ENCODE measurements around the gene HTR3B.
"Not testable (repeated sequence)": the region's sequence is repeated elsewhere in the genome, so short reads cannot be mapped to it uniquely, and the experiment has no call there.

HTR3B gene, protein sequence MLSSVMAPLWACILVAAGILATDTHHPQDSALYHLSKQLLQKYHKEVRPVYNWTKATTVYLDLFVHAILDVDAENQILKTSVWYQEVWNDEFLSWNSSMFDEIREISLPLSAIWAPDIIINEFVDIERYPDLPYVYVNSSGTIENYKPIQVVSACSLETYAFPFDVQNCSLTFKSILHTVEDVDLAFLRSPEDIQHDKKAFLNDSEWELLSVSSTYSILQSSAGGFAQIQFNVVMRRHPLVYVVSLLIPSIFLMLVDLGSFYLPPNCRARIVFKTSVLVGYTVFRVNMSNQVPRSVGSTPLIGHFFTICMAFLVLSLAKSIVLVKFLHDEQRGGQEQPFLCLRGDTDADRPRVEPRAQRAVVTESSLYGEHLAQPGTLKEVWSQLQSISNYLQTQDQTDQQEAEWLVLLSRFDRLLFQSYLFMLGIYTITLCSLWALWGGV

DNA sequence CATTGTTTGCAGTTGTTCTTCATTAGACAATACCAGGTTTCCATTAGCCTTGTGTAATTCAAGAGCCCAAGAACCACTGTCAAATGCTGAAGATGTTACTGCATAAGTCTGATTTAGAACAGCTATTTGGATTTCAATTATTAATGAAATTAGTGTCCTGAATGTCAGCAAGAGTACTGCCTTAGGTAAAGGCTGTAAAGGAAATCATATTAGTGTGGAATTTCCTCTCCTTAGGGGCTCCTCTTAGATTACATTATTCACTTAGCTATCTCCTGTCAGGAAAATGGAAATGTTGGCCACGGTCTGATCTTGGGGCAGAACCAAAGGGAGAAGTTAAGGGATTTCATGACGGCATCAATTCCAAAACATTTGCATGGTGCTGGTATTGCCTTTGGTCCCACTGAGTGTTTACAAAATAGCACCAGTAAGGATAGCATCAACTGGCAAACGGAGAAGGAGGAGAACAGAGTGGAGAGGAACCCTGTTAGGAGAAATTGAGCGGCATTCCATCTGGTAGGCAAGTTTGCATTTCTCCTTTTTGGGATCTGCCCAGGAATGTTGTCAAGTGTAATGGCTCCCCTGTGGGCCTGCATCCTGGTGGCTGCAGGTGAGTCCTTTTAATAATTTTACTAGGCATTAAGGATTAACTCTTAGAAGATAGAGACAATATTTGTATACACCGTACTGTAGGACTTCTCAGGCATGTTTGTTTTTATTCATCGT, at the start of gene HTR3B:
TSS of gene HTR3B (plus strand) at position 418 of the 723 bp plus-strand sequence. CDS start at position 556, 138 bp downstream.
- DNase-seq = no peak

DNA sequence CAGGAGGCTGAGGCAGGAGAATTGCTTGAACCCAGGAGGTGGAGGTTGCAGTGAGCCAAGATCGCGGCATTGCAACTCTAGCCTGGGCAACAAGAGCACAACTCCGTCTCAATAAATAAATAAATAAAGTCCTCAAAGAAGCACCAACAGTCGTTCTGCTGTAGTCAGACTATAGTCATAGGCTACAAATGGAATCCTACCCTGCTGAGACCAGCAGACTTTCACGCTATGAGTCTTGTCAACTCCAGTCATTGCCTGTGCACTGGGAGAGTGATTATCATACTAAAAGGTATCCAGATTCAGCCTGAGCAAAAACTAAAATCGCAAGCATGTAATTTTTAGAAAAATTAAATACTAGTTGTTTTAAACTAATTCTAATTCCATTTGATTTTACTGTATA, 48.8 kb upstream of the HTR3B start:
- no peak for DNase-seq

DNA sequence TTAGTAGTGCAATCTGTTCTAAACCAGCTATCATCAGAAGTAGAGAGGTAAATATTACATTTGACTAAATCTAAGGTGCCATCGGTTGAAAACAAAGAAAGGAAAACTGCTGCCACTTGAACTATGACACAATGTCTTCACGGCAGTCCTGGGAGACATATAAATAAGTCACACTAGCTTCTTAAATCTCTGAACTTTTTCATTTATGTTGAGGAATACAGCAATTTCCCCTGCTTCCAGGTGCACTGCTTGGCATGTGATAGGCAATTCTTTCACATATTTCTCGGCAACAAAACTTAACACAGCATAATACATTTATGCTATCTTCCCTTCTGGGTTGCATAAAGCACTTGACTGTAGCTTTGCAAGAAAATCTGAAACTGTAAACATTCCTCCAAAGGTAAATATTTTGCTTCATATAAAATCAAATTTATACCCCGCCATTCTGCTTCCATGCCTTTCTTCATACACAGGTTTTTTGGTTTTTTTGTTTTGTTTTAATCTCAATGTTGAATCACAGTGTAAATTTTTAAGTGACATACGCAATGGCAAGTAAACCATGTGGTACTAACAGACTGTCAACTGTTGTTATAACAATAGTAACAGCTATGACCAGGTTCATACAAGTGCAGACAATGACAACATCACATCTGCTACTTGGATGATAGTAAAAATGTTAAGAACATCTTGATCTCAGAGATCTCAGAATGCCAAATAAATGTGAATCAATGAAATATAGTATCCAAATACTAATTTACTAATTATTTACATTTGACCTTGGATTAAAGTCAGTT, 47.4 kb upstream of the HTR3B start:
- no peak for DNase-seq

DNA sequence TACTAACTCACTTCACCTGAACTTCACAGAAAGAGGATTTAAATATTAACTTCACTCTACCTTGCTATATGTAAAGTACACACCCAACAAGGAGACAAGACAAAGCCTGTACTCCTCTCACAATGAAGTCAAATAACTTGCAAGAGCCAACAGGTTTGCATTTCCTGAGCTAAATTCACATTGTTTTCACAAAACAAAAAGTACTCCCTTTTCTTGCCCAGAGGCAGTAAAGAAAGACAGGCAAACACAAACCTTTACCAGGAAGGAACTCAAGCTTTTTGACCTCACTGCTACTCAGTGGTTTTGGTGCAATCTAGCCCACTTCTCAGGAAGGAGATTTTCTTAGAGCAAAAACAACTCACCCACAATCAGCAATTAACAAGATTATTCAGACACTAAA, 44.9 kb upstream of the HTR3B start:
- no peak for DNase-seq

DNA sequence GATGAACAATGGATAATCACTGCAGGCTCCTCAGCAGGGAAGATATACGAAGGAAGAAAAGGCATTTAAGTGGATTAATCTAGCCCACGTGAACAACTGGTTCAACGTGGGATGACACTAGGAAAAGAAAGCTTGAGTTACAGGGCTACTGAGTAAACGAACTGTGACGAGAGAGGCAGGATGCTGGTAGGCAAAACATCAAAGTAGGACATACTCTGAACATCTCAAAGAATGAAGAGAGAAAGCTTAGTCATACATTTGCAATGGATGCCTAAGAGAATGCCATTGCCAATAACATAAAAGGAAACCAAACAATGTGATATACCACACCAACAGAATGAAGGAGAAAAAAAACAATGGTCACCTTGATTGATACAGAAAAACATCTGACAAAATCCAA, 42.2 kb upstream of the HTR3B start:
- DNase-seq = no peak

DNA sequence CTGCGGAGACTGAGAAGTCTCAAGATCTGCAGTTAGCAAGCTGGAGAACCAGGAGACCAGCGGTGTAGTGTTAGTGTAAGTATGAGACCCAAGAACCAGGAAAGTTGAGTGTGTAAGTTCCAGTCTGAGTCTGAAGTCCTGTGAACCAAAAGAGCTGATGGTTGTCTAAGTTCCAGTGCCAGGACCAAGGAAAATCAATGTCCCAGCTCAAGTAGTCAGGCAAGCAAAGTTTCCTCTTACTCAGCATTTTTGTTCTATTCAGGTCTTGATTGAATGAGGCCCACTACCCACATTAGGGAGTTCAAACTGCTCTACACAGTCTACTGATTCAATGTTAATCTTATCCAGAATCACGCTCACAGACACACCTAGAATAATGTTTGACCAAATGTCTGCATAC, 40.2 kb upstream of the HTR3B start:
- DNase-seq = no peak

DNA sequence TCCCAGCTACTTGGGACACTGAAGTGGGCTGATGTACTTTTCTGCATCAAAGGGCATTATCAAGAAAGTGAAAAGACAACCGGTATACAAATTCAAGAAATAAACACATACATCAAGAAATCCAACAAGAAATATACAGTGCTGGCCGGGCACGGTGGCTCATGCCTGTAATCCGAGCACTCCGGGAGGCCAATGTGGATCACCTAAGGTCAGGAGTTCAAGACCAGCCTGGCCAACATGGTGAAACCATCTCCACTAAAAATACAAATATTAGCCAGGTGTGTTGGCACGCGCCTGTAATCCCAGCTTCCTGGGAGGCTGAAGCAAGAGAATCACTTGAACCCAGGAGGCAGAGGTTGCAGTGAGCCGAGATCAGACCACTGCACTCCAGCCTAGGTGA, 38.7 kb upstream of the HTR3B start:
- DNase-seq = no peak

DNA sequence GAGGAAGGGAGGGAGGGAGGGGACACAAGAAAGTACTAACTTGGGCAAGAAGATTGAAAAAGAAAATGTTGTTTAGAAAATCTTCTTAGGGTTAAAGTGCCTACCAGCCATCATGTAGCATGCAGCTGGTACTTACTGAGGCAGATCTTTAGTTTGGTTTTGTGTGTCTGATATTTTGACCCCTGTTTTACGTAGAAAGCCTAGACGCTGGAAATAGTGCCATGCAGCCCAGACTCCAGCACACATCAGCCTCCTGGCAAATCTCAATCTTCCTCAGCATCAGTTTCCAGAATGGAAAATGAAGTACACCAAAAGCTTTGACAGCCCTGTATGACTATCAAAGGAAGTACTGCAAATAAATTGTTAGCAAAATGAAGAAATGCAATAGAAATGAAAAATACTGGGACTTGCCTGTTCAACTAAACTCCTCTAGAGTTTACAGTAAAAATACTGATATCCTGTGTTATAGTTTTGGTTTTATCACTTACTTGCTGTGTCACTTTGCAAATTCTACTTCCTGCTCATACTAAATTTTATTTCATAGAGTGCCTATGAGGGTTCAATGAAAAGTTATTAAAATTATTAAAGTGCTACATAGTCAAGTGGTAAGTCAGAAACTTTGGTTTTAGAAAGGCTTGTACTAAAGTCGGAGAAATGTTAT, 36.6 kb upstream of the HTR3B start:
- no peak for DNase-seq

DNA sequence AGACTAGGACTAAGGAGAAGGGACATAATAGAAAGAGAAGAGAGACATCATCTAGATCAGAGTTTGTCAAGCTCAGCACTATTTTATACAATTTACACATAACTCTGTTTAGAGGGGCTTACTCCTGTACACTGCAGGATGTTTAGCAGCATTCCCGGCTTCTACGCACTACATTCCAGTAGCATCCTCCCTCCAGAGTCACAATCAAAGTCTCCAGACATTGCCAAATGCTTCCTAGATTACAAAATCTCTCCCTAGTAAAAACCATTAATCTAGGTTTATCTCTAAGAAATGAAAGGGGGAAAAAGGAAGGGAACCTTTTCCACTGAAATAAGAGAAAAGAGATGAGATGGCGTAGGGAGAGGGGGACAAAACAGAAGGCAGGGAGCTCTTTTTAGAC, 33.3 kb upstream of the HTR3B start:
- no peak for DNase-seq

DNA sequence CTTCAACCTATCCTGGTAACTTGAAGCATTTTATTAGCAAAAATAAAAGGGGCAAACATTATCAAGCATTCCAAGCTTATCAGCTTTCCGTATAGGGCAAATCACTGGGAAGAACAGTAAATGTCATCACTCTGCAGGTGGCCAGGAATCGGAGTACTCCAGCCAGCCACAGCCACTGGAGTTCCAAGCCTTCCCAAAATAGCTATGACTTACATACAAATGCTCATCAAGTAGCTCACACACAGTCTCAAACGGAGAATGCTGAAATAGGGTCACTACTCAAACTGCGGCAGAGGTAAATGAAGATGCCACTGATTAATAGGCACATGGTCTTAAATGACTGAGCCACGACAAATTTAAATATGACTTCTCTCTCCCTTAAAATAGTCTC, 31.4 kb upstream of the HTR3B start:
- no peak for DNase-seq

DNA sequence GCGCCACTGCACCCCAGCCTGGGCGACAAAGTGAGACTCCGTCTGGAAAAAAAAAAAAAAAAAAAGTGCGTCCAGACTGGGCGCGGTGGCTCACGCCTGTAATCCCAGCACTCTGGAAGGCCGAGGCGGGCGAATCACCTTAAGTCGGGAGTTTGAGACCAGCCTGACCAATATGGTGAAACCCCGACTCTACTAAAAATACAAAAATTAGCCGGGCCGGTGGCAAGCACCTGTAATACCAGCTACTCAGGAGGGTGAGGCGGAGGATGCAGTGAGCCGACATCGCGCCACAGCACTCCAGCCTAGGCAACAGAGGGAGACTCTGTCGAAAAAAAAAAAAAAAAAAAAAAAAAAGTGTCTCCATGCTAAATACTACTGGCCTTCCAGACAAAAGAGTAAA, 30.5 kb upstream of the HTR3B start:
- no peak for DNase-seq

DNA sequence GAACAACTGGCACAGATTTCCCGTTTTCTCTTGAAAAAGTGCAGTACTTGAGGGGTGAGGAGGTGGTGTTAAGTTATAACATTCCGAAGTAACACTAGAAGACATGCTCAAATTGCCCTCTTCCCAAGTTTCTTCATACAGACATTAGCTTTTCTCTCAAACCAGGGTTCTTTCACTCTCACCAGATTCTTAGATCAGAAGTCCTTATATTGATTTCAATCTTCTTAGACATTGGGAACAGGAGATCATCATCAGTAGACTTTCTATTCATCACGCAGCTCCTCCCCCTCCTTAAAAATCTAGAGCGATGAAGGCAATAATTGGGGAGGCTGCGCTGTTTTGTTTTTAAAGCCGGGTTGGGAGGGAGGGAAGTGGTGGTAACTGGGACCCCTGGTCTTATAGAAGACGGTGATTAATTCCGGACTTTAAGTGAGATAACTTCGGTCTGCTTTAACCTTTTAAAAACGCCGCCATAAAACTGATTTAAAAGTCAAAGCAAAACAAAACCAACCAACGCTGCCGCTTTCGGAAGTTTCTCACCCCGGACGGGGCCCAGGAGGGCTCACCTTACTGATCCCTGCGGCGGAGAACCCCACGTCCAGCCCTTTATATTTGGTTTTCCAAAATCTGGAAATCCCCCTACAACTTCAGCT, 29.9 kb upstream of the HTR3B start:
- DNase-seq = peak; percentile 24

DNA sequence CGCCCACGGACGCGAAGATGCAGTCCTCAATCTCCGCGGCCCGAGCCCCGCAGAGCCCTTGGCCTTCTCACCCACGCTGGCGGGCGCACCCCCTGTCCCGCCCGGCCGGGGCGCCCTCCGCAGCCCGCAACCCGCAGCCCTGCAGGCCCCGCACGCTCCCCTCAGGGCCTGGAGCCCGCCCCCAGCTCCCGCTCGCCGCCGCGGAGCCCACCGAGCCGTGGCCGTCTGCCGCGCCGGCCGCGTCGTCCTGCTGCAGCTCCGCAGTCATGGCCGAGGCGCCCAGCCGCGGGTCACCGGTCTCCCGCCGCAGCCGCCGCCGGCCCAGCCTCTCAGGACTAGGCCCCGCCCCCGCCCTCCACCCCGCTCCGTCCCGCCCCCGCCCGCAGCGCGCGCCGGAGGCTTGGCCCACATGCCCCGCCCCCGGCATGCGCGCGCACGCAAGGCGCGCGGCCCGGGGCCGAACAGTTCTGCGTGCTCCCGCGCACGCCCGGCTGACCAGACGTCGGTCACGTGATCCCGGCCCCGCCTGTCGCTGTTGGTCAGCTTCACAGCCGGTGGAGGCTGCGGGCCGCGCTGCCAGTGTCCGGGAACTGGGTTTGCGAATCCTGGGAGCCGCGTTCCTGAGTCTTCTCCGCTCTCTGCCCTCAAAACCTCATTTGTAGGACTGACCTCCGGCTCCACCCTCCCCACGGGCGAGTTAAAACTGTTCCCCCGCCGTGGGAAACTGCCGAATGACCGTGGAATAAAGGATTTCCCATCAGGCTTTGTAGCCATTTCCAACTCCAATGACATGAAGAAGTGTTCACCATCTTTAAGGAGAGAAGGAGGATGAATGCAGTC, 29.1 kb upstream of the HTR3B start, which contains the start of gene USP28:
TSS of gene USP28 (minus strand) at position 339 of the 840 bp plus-strand sequence. CDS start at position 268, 71 bp downstream.
- DNase-seq = peak; percentile 97

DNA sequence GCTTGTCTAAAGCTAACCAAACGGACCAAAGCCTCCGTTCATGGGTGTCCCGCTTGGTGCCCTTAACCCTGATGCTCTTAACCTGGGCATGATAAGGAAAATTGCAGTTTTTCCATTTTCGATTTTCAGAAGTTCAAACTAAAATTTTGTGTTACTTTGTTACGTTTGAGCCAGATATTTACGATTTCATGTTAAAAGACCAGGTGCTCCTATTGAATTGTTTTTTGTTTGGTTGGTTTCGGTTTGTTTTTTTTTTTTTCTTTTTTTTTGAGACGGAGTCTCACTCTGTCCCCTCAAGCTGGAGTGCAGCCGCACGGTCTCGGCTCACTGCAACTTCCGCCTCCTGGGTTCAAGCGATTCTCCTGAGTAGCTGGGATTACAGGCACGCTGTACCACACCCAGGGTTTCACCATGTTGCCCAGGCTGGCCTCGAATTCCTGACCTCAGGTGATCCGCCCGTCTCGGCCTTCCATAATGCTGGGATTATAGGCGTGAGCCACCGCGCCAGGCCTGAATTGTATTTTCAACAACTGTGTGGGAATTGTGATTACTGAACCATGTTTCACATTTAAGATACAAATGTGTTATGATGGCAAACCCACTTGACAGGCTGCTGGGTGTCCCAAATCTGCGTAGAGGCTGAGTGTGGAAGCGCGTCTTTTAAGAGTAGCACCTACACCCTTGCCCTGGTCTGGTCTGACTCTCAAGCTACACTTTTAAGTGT, 28.4 kb upstream of the HTR3B start:
- DNase-seq = no peak

DNA sequence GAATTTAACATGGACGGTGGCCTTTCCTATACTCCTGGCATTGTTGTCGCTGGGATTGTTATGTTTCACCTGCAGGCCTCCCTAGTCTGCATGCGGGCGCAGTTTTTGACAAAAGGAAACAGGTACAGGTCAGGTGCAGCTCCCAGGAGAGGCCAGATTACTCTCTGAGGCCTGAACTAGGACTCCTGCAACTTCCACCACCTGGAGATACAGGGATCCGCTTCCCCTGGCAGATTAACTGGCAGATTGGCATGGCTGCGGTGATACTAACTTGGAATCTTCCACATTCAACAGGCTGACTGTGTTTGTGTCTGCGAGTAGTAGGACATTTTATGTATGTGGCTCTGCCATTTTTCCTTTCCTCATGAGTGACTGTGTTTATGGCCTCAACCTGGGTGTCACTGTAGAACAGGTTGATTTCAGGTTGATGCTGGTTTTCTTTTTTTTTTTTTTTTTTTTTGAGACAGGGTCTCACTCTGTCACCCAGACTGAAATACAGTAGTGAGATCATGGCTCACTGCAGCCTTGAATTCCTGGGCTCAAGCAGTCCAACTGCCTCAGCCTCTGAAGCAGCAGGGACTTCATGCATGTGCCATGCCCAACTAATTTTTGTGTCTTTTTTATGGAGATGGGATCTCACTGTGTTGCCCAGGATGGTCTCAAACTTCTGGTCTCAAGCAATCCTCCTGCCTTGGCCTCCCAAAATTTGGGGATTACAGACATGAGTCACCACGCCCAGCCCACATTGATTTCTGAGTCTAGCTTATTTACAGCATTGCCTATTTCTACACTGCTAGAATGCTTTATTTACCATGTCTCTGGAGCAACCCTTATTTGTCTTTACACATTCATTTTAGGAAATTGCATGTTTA, 27.6 kb upstream of the HTR3B start:
- DNase-seq = no peak

DNA sequence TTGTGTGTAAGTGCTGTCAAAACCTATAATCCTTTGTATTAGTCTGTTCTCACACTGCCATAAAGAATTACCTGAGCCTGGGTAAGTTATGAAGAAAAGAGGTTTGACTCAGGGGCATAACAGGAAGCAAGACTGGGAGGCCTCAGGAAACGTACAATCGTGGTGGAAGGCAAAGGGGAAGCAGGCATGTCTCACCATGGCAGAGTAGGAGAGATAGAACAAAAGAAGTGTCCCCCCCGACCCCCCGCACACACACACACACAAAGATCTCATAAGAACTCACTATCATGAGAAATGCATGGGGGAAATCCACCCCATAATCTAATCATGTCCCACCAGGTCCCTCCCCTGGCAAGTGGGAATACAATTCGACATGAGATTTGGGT, 26.9 kb upstream of the HTR3B start:
- DNase-seq = no peak

DNA sequence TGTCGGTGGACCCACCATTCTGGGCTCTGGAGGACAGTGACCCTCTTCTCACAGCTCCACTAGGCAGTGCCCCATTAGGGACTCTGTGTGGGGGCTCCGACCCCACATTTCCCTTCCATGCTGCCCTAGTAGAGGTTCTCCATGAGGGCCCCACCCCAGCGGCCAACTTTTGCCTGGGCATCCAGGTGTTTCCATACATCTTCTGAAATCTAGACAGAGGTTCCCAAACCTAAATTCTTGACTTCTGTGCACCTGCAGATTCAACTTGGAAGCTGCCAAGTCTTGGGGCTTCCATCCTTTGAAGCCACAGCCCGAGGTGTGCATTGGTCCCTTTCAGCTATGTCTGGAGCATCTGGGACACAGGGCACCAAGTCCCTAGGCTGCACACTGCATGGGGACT, 25.1 kb upstream of the HTR3B start:
- not testable (repeated sequence) for DNase-seq

DNA sequence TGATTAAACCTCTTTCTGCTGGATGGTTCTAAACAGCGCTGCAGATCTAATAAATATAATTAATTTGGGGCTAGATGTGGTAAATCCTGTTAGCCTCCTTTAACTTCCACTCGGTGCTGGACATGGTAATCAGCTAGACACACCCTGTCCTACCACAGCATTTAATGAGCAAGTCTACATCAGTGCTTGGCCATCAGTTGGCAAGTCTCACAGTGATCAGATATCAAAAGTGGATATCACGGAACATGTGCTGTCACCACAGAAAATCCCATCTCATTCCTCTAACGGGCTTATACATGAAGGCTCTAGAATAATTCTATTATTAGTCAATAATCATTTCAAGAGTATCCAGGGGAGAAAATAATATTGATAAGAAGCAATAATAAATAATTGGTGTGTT, 23.6 kb upstream of the HTR3B start:
- DNase-seq = no peak

DNA sequence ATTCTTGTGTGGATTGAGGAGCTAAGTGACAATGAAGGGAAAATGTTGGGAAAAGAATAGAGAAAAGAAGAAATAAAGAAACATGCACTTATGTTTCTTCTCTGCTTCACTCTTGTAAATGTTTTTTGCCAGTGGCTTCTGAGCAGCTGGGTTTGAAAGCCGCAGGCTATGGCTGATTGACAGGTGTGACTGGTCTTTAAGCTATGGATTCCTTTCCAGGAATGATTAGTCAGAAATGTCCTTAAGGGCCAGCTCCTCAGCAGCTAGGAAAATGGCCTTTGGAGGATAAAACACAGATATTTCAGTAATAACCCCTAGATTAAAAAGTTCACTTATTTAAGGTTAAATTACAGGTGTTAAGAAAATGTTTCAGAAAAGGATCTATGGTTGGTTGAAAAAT, 22.7 kb upstream of the HTR3B start:
- no peak for DNase-seq

DNA sequence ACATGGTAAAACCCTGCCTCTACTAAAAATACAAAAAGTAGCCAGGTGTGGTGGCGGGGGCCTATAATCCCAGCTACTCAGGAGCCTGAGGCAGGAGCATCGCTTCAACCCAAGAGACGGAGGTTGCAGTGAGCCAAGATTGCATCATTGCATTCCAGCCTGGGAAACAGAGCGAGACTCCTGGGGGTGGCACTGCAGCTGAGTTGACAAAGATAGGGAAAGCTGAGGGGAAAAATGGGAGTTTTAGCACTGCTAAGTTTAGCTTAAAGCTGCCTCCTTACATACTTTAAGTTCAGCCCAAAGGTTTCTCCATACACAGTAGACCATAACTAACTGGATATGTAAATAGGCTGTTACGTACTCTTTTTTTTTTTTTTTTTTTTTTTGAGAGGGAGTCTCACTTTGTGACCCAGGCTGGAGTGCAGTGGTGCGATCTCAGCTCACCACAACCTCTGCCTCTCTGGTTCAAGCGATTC, 20.2 kb upstream of the HTR3B start:
- DNase-seq = no peak
